ENCODE data around the gene DCAF12. TPM values are rescaled to one million over a fixed set of nuclear protein-coding genes. Genes with fewer than 3 reads are reported as not detected.

Gene DCAF12
- total RNA-seq, 1 experiment from 2014 or later, result 40.2 TPM

- no peak overlapping the region for H3K27ac ChIP-seq (ENCODE audit: low read depth, low read length)
- DNase-seq (ENCODE audit: low read depth, low spot score), result no peak
- TF ChIP-seq POLR2A (IDR thresholded peaks at IDR 0.05; ENCODE audit: borderline replicate concordance, extremely low read depth, insufficient read depth, insufficient read length) (no peak), REST (IDR thresholded peaks at IDR 0.05; ENCODE audit: low read depth) (no peak), SIN3A (IDR thresholded peaks at IDR 0.05; ENCODE audit: low read depth) (no peak), EGR1 (IDR thresholded peaks at IDR 0.05; ENCODE audit: low read depth) (no peak), CEBPB (IDR thresholded peaks at IDR 0.05; ENCODE audit: low read depth) (no peak), RAD21 (IDR thresholded peaks at IDR 0.05; ENCODE audit: low read depth) (no peak), ZFX (IDR thresholded peaks at IDR 0.05) (no peak), CTCF (IDR thresholded peaks at IDR 0.05 in 2 of 3, conservative IDR thresholded peaks at IDR 0.05 in 1 of 3; ENCODE audit: borderline replicate concordance in 1 of 3, insufficient read depth in 1 of 3, low read depth in 2 of 3, low read length in 2 of 3) (no peak), TCF7L2 (IDR thresholded peaks at IDR 0.05; ENCODE audit: borderline replicate concordance, extremely low read depth, insufficient read depth, insufficient read length) (no peak)
- H3K4me1 ChIP-seq (ENCODE audit: control insufficient read depth in 1 of 2, insufficient read depth in 2 of 2, low read length in 2 of 2), result peaks cover 7 to 8% of the 10 kb centered on the region in 2 experiments
- no peaks in the 10 kb centered on the region for H3K9me2 ChIP-seq (ENCODE audit: insufficient read depth)
- no peak overlapping the region for H3K4me2 ChIP-seq (ENCODE audit: low read length)
- RAD21 ChIA-PET (ENCODE audit: low non-redundant PET in 1 of 2, low total read pairs in 2 of 2, uncharacterized antibody in 2 of 2, unreplicated experiment in 2 of 2), result no interaction called here
- H2AFZ ChIP-seq (ENCODE audit: low read depth, low read length, poor library complexity, severe bottlenecking), result no peak overlapping the region
- BruUV-seq (replicated peaks), result no TSS peak
- H3K9ac ChIP-seq (ENCODE audit: low read length), result no peak overlapping the region
- CTCF ChIA-PET, result no interaction called here
- intact Hi-C loops (cut with micrococcal nuclease), result no loop called here
- peaks cover 18 to 23% of the 10 kb centered on the region in 2 experiments; a peak in 3 of 4 replicates for H3K36me3 ChIP-seq (ENCODE audit: control insufficient read depth in 1 of 2, insufficient read depth in 2 of 2, low read length in 2 of 2)
- H3K4me3 ChIP-seq (replicated peaks in 1 of 2; ENCODE audit: low read depth in 1 of 2, low read length in 2 of 2), result no peak overlapping the region
- POLR2A ChIA-PET, result interaction anchor here (0.7 kb wide), 1 partner anchor 8 kb away, joined by 3 read pairs; no protein-coding TSS in a partner anchor
- H4K20me1 ChIP-seq (ENCODE audit: insufficient read depth), result no peaks in the 10 kb centered on the region
- no peak for ATAC-seq
- H3K79me2 ChIP-seq (ENCODE audit: insufficient read depth, low read length), result peaks cover 77% of the 10 kb centered on the region
- H3K9me3 ChIP-seq (ENCODE audit: control insufficient read depth in 1 of 2, insufficient read depth in 1 of 2, low read depth in 1 of 2, low read length in 2 of 2), result no peaks in the 10 kb centered on the region
- H3K27me3 ChIP-seq (ENCODE audit: insufficient read depth, low read length), result no peaks in the 10 kb centered on the region
These were observed 4.5 kb downstream of the DCAF12 start for GRCh38 chr9:34121996-34122395.
